Panc1 (cell line): ENCODE measurements around the gene BTBD9. TPM values are rescaled to one million over a fixed set of nuclear protein-coding genes. Genes with fewer than 3 reads are reported as not detected.

Source experiments
- ATAC-seq: fragments of 200-7000 bp; cut with Tn5 transposase; 2 replicates; pipeline ENCODE4 v1.9.1; 2020; ENCODE audit warnings: mild to moderate bottlenecking, moderate library complexity
- BruUV-seq: library from RNA; stranded (reverse); fragments of 400-500 nt; replicated peaks from 2 replicates; lab custom pipeline; 2021; lab: Mats Ljungman, UMichigan
- CTCF ChIA-PET: fragments of 300-600 bp; sonication (Branson Sonifier 250); formaldehyde crosslinking; loops from one replicate; lab custom pipeline; 2022; ENCODE audit warnings: antibody characterized with exemption; lab: Charles Lee
- POLR2A ChIA-PET: fragments of 300-600 bp; sonication (Branson Sonifier 250); formaldehyde crosslinking; loops from one replicate; lab custom pipeline; 2022; ENCODE audit warnings: antibody characterized with exemption; lab: Charles Lee
- DNase-seq: peaks from one replicate; pipeline ENCODE4 v3.0.0-alpha.2; 2010; ENCODE audit warnings: low read depth, low spot score
- H3K27ac ChIP-seq: 2 replicates; pipeline ENCODE4 v1.5.1; 2011; ENCODE audit warnings: mild to moderate bottlenecking, low read length, inconsistent platforms
- H3K27me3 ChIP-seq: fragments of 200-500 bp; sonication (Bioruptor generic); 2 replicates; pipeline ENCODE4 v1.6.0; 2014; ENCODE audit warnings: low read length, inconsistent platforms; ENCODE audit not compliant: control insufficient read depth, insufficient read depth
- H3K36me3 ChIP-seq: fragments of 200-500 bp; sonication (Bioruptor generic); 2 replicates; pipeline ENCODE4 v1.5.1; 2014; ENCODE audit warnings: inconsistent platforms, mild to moderate bottlenecking, low read length, moderate library complexity; ENCODE audit not compliant: control insufficient read depth, insufficient read depth
- H3K4me1 ChIP-seq: 2 replicates; pipeline ENCODE4 v1.5.1; 2011; ENCODE audit warnings: inconsistent platforms, mild to moderate bottlenecking, low read length, moderate library complexity; ENCODE audit not compliant: control insufficient read depth, insufficient read depth
- H3K4me3 ChIP-seq, 2 experiments: 2 replicates each; pipeline ENCODE4 v1.5.1; 2011 to 2012; ENCODE audit warnings: low read depth in 2 of 2, low read length in 2 of 2, mild to moderate bottlenecking in 2 of 2, inconsistent platforms in 1 of 2, moderate library complexity in 1 of 2
- H3K9me3 ChIP-seq: fragments of 200-500 bp; sonication (Bioruptor generic); 2 replicates; pipeline ENCODE4 v1.5.1; 2014; ENCODE audit warnings: low read depth, mild to moderate bottlenecking, inconsistent platforms, low read length, moderate library complexity; ENCODE audit not compliant: control insufficient read depth, insufficient read depth
- POLR2AphosphoS5 ChIP-seq: IDR thresholded peaks from 2 replicates; pipeline ENCODE4 v1.6.1; 2012; ENCODE audit warnings: mild to moderate bottlenecking, low read depth, low read length, moderate library complexity
- SIN3A ChIP-seq: IDR thresholded peaks from 2 replicates; pipeline ENCODE4 v1.6.1; 2012; ENCODE audit warnings: low read depth, mild to moderate bottlenecking, low read length, moderate library complexity, borderline replicate concordance; ENCODE audit not compliant: insufficient read depth
- TCF7L2 ChIP-seq: IDR thresholded peaks from 2 replicates; pipeline ENCODE4 v1.6.1; 2011; ENCODE audit warnings: mild to moderate bottlenecking, low read depth, low read length, inconsistent platforms
- in situ Hi-C: cut with HindIII; loops from 2 replicates; pipeline ENCODE4 v1.10.0; 2016; ENCODE audit warnings: low sequenced_read_pairs, low pct_unique_long_range_greater_than_20kb
- intact Hi-C: fragments of 100-400 bp; cut with micrococcal nuclease; formaldehyde crosslinking; loops from one replicate; pipeline ENCODE4 v1.10.0; 2022; ENCODE audit not compliant: unreplicated experiment
- total RNA-seq: library from RNA; stranded (reverse); gene quantifications from one replicate; pipeline ENCODE4 v1.2.1, GENCODE V29; 2021; ENCODE audit not compliant: unreplicated experiment
- TF ChIP-seq, protein P1 (sequence below): fragments of 450-650 bp; IDR thresholded peaks from 2 replicates; pipeline ENCODE4 v1.5.1; 2017; ENCODE audit warnings: mild to moderate bottlenecking
- TF ChIP-seq, protein P2 (sequence below), 2 experiments: IDR thresholded peaks; 2 replicates each; pipeline ENCODE4 v1.6.1; 2011 to 2012; ENCODE audit warnings: low read depth in 2 of 2, control low read depth in 1 of 2, low read length in 1 of 2, mild to moderate bottlenecking in 1 of 2, moderate library complexity in 1 of 2; ENCODE audit not compliant: insufficient read depth in 1 of 2

The BTBD9 gene
- total RNA-seq, 1 experiment from 2014 or later = 12.8 TPM

DNA sequence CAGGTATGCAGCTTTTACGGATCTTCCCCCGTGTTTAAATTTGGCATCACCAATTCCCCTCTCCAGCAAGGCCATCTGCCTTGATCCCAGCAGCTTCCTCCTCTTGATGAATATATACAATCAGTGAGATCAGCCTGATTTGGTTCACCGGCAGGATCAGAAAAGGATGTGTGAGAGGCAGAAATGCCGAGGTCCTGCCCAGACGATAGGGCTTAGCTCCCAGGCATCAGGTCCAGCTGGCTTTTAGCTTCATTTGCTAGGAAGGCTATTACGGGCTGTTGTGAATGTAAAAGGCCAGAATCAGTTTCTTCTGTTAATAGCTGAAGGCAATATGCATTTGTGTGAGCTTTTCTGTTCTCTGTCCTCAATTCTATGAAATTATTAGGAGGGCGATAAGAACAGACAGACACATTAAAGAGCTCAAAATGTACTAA is 372.8 kb downstream of the BTBD9 start:
- ChIA-PET POLR2A (no interaction called here), CTCF (no interaction called here)
- in situ Hi-C loops = no loop called here
- Histone ChIP-seq H3K27ac (no peak overlapping the region), H3K9me3 (no peaks in the 10 kb centered on the region), H3K27me3 (no peaks in the 10 kb centered on the region), H3K4me3 (no peak overlapping the region), H3K36me3 (no peaks in the 10 kb centered on the region), H3K4me1 (peaks cover 25% of the 10 kb centered on the region)
- DNase-seq = no peak
- no peak for ATAC-seq
- BruUV-seq = no TSS peak
- TF ChIP-seq, protein P1, sequence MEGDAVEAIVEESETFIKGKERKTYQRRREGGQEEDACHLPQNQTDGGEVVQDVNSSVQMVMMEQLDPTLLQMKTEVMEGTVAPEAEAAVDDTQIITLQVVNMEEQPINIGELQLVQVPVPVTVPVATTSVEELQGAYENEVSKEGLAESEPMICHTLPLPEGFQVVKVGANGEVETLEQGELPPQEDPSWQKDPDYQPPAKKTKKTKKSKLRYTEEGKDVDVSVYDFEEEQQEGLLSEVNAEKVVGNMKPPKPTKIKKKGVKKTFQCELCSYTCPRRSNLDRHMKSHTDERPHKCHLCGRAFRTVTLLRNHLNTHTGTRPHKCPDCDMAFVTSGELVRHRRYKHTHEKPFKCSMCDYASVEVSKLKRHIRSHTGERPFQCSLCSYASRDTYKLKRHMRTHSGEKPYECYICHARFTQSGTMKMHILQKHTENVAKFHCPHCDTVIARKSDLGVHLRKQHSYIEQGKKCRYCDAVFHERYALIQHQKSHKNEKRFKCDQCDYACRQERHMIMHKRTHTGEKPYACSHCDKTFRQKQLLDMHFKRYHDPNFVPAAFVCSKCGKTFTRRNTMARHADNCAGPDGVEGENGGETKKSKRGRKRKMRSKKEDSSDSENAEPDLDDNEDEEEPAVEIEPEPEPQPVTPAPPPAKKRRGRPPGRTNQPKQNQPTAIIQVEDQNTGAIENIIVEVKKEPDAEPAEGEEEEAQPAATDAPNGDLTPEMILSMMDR = no peak
- TF ChIP-seq, protein P2, sequence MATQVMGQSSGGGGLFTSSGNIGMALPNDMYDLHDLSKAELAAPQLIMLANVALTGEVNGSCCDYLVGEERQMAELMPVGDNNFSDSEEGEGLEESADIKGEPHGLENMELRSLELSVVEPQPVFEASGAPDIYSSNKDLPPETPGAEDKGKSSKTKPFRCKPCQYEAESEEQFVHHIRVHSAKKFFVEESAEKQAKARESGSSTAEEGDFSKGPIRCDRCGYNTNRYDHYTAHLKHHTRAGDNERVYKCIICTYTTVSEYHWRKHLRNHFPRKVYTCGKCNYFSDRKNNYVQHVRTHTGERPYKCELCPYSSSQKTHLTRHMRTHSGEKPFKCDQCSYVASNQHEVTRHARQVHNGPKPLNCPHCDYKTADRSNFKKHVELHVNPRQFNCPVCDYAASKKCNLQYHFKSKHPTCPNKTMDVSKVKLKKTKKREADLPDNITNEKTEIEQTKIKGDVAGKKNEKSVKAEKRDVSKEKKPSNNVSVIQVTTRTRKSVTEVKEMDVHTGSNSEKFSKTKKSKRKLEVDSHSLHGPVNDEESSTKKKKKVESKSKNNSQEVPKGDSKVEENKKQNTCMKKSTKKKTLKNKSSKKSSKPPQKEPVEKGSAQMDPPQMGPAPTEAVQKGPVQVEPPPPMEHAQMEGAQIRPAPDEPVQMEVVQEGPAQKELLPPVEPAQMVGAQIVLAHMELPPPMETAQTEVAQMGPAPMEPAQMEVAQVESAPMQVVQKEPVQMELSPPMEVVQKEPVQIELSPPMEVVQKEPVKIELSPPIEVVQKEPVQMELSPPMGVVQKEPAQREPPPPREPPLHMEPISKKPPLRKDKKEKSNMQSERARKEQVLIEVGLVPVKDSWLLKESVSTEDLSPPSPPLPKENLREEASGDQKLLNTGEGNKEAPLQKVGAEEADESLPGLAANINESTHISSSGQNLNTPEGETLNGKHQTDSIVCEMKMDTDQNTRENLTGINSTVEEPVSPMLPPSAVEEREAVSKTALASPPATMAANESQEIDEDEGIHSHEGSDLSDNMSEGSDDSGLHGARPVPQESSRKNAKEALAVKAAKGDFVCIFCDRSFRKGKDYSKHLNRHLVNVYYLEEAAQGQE (IDR thresholded peaks at IDR 0.05; ENCODE audit: insufficient read depth in 1 of 2, low read depth in 2 of 2, low read length in 1 of 2) = no peak
- TF ChIP-seq SIN3A = no peak
- TF ChIP-seq TCF7L2 = no peak
- no peak for TF ChIP-seq POLR2AphosphoS5
- intact Hi-C loops = no loop called here

DNA sequence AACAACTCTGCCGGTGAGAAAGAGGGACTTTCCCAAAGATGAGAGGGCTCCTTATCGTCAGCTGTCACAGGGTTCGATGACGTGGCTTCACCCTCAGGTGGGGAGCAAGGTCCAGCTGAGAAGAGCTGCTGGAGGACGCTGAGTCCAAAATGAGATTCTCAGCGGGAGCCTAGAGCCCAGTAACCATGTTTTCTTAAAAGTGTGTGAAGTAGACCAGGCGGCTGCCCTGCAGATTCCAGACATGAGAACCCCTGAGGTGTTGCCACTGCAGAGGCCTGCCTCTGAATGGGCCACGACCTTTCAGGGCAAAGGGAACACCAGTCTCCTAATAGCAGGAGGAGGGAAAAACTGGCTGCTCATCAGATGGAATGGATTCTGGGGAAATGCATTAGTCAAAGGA is 375.1 kb downstream of the BTBD9 start:
- TF ChIP-seq, protein P1 = no peak
- TF ChIP-seq, protein P2 (IDR thresholded peaks at IDR 0.05; ENCODE audit: insufficient read depth in 1 of 2, low read depth in 2 of 2, low read length in 1 of 2) = no peak
- TF ChIP-seq POLR2AphosphoS5 = no peak
- no peak for TF ChIP-seq SIN3A
- no peak for TF ChIP-seq TCF7L2
- DNase-seq = no peak
- Histone ChIP-seq H3K27me3 (no peaks in the 10 kb centered on the region), H3K4me1 (peaks cover 31% of the 10 kb centered on the region), H3K4me3 (no peak overlapping the region), H3K36me3 (no peaks in the 10 kb centered on the region), H3K27ac (no peak overlapping the region), H3K9me3 (no peaks in the 10 kb centered on the region)
- ATAC-seq = peak; percentile 60
- intact Hi-C loops = no loop called here
- BruUV-seq = no TSS peak
- in situ Hi-C loops = no loop called here
- ChIA-PET CTCF (no interaction called here), POLR2A (interaction anchor here (0.7 kb wide), 1 partner anchor 439 kb away, joined by 4 read pairs; no protein-coding TSS in a partner anchor)
